Esophagus squamous epithelium (tissue), 5 donors: ENCODE measurements around the gene WNK2. TPM values are rescaled to one million over a fixed set of nuclear protein-coding genes. Genes with fewer than 3 reads are reported as not detected.
"Not testable (repeated sequence)": the region's sequence is repeated elsewhere in the genome, so short reads cannot be mapped to it uniquely, and the experiment has no call there.

Source experiments
- DNase-seq: peaks from one replicate; lab custom pipeline; 2025; lab: John Stamatoyannopoulos, UW
- H3K27ac ChIP-seq, 4 donors: fragments of 200-600 bp; sonication (generic); one replicate each; pipeline ENCODE4 v1.5.1; 2016 to 2019; ENCODE audit warnings: mild to moderate bottlenecking in 1 of 4
- H3K27me3 ChIP-seq, 4 donors: fragments of 200-600 bp; sonication (generic); 1 replicate in 3 of 4; 2 replicates in 1 of 4; pipeline versions ENCODE4 v1.5.1 to v1.6.0; 2017 to 2021; ENCODE audit warnings: antibody characterized with exemption in 1 of 4
- H3K36me3 ChIP-seq, 3 donors: fragments of 200-600 bp; sonication (generic); one replicate each; pipeline ENCODE4 v1.5.1; 2016 to 2019
- H3K4me1 ChIP-seq, 3 donors: fragments of 200-600 bp; sonication (generic); one replicate each; pipeline ENCODE4 v1.5.1; 2017 to 2019
- H3K4me3 ChIP-seq, 4 donors: fragments of 200-600 bp; sonication (generic); 1 replicate in 3 of 4; 2 replicates in 1 of 4; pipeline ENCODE4 v1.5.1; 2016 to 2019; ENCODE audit warnings: mild to moderate bottlenecking in 2 of 4, moderate library complexity in 1 of 4
- H3K9me3 ChIP-seq, 3 donors: fragments of 200-600 bp; sonication (generic); one replicate each; pipeline ENCODE4 v1.5.1; 2016 to 2019
- CTCF ChIP-seq, 6 experiments: fragments of 450-650 bp in 4 of 6; fragments of 200-600 bp in 2 of 6; sonication (generic) in 2 of 6; IDR thresholded peaks; one replicate each; pipeline ENCODE4 v1.5.1; 2016 to 2019; ENCODE audit warnings: antibody characterized with exemption in 6 of 6, mild to moderate bottlenecking in 4 of 6, moderate library complexity in 4 of 6
- POLR2A ChIP-seq, 4 donors: fragments of 450-650 bp; IDR thresholded peaks; one replicate each; pipeline ENCODE4 v1.6.1; 2017; ENCODE audit warnings: antibody characterized with exemption in 4 of 4, mild to moderate bottlenecking in 4 of 4, moderate library complexity in 3 of 4
- WGBS, 2 donors: methylation state at CpG; one replicate each; pipeline ENCODE4 v1.1.5; 2018; 5-methylcytosine and 5-hydroxymethylcytosine counted together
- intact Hi-C: fragments of 100-400 bp; cut with DNase I; formaldehyde crosslinking; loops from one replicate; pipeline ENCODE4 v1.15.0; 2022
- total RNA-seq, 4 donors: library from RNA; depleted of rRNA; stranded (reverse); fragments of >200 nt; gene quantifications; one replicate each; pipeline ENCODE4 v1.1.0, GENCODE V29; 2016
- donor health status: DM: yes; HTN: yes; CAD: no.

The WNK2 gene
- total RNA-seq, 4 donors from 2014 or later = 0.40 to 8.8 (median 5.2) TPM

GRCh38 chr9:93364734-93365426 lies 180.9 kb downstream of the WNK2 start:
- no peaks in the 10 kb centered on the region for H3K36me3 ChIP-seq
- intact Hi-C loops = no loop called here
- no peak for TF ChIP-seq POLR2A (IDR thresholded peaks at IDR 0.05)
- TF ChIP-seq CTCF (IDR thresholded peaks at IDR 0.05) = no peak
- H3K4me3 ChIP-seq = no peak overlapping the region
- DNase-seq = no peak
- no peak overlapping the region for H3K27ac ChIP-seq
- peaks cover 0 to 19% (median 3%) of the 10 kb centered on the region in 3 donors for H3K9me3 ChIP-seq
- 87 to 95% methylated on average over 2 of the region's 2 CpGs for WGBS, 2 donors
- H3K27me3 ChIP-seq = peaks cover 0 to 10% (median 0%) of the 10 kb centered on the region in 4 donors
- H3K4me1 ChIP-seq = no peaks in the 10 kb centered on the region

- Histone ChIP-seq H3K4me1 (no peaks in the 10 kb centered on the region), H3K9me3 (peaks cover 0 to 13% (median 3%) of the 10 kb centered on the region in 3 donors), H3K36me3 (no peaks in the 10 kb centered on the region), H3K4me3 (no peak overlapping the region), H3K27ac (no peak overlapping the region), H3K27me3 (peaks cover 0 to 11% (median 0%) of the 10 kb centered on the region in 4 donors)
- 63 to 64% methylated on average over 3 of the region's 12 CpGs for WGBS, 2 donors
- intact Hi-C loops = no loop called here
- DNase-seq = no peak
- TF ChIP-seq CTCF (IDR thresholded peaks at IDR 0.05) (no peak), POLR2A (IDR thresholded peaks at IDR 0.05) (no peak)
Measured at GRCh38 chr9:93365427-93366118, 181.6 kb downstream of the WNK2 start.

DNA sequence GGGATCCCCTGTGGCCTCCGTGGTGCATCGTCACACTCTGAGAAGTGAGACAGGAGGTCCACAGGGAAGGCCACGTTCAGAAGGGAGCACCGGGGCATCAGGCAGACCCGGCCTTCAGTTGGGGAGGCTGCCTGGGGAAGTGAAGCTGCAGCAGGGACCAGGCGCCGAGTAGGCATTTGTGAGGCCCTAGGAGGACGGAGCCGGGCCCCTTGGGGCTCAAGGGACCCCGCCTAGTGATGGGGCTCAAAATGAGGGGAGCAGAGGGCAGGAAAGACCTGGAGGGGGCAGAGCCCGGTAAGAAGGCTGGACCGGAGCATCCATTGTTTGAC lies 182.1 kb downstream of the WNK2 start:
- Histone ChIP-seq H3K36me3 (no peaks in the 10 kb centered on the region), H3K27me3 (peaks cover 0 to 16% (median 0%) of the 10 kb centered on the region in 4 donors), H3K4me3 (no peak overlapping the region), H3K9me3 (peaks cover 0 to 12% (median 3%) of the 10 kb centered on the region in 3 donors), H3K4me1 (no peaks in the 10 kb centered on the region), H3K27ac (no peak overlapping the region)
- WGBS, 2 donors = 77 to 97% methylated on average over 7 to 10 of the region's 12 CpGs
- DNase-seq = no peak
- TF ChIP-seq POLR2A (IDR thresholded peaks at IDR 0.05) (no peak), CTCF (IDR thresholded peaks at IDR 0.05) (no peak)
- intact Hi-C loops = no loop called here

- 86% methylated on average over 4 of the region's 4 CpGs for WGBS, 2 donors
Measured at GRCh38 chr9:93366486-93366885, 182.5 kb downstream of the WNK2 start.

GRCh38 chr9:93368437-93368836 lies 184.5 kb downstream of the WNK2 start:
- Histone ChIP-seq H3K27ac (no peak overlapping the region), H3K9me3 (no peaks in the 10 kb centered on the region), H3K4me3 (no peak overlapping the region), H3K4me1 (no peaks in the 10 kb centered on the region), H3K36me3 (no peaks in the 10 kb centered on the region), H3K27me3 (peaks cover 0 to 23% (median 0%) of the 10 kb centered on the region in 4 donors)
- WGBS, 2 donors = 92 to 100% methylated on average over 1 of the region's 1 CpG
- DNase-seq = no peak
- TF ChIP-seq POLR2A (IDR thresholded peaks at IDR 0.05) = no peak
- TF ChIP-seq CTCF (IDR thresholded peaks at IDR 0.05) = no peak
- intact Hi-C loops = no loop called here

More at GRCh38 chr9:93366486-93366885, 182.5 kb downstream of the WNK2 start:
- H3K36me3 ChIP-seq, intact Hi-C loops, H3K4me1 ChIP-seq, H3K9me3 ChIP-seq, H3K4me3 ChIP-seq, H3K27ac ChIP-seq, DNase-seq: not testable (repeated sequence)
- H3K27me3 ChIP-seq = peaks cover 0 to 19% (median 0%) of the 10 kb centered on the region in 4 donors
